K562 (cell line): Measurements from ENCODE around the gene PDE6B. TPM values are rescaled to one million over a fixed set of nuclear protein-coding genes. Genes with fewer than 3 reads are reported as not detected.

Experiments
- ATAC-seq: fragments of 200-7000 bp; cut with Tn5 transposase; 3 replicates; pipeline ENCODE4 v1.9.1; 2020; ENCODE audit warnings: moderate library complexity
- BruUV-seq: library from RNA; stranded (reverse); fragments of 400-500 nt; replicated peaks from 2 replicates; lab custom pipeline; 2021; lab: Mats Ljungman, UMichigan
- CTCF ChIA-PET: fragments of 300-600 bp; formaldehyde crosslinking; extraction: SDS; loops from one replicate; lab custom pipeline; 2021; ENCODE audit warnings: low intra/inter-chr PET ratio; lab: Yijun Ruan, JAX
- POLR2A ChIA-PET: fragments of 300-600, 350-650 bp; sonication (Branson Sonifier 250); formaldehyde crosslinking; extraction: SDS; loops from one replicate; lab custom pipeline; 2021; ENCODE audit warnings: antibody characterized with exemption, inconsistent platforms; lab: Yijun Ruan, JAX
- DNase-seq, 4 experiments: peaks; one replicate each; pipeline versions ENCODE4 v3.0.0 to v3.0.0-alpha.2; 2011 to 2018; ENCODE audit warnings: low spot score in 3 of 4, mixed read lengths in 3 of 4; ENCODE audit errors: extremely low read depth in 1 of 4
- FAIRE-seq: peaks from 2 replicates; lab custom pipeline; 2011; peaks lifted over from hg19 to GRCh38; lab: Jason Lieb, UNC
- H2AFZ ChIP-seq: 2 replicates; pipeline ENCODE4 v1.6.0; 2011; ENCODE audit warnings: low read depth, low read length, control low read depth, inconsistent platforms
- H3K27ac ChIP-seq: fragments of 200-600 bp; 3 replicates; pipeline ENCODE4 v1.8.0; 2011; ENCODE audit warnings: low read depth, mild to moderate bottlenecking, control low read depth, inconsistent platforms, low read length, moderate library complexity, mixed read lengths; ENCODE audit errors: extremely low read depth
- H3K27me3 ChIP-seq, 2 experiments: fragments of 300-600 bp in 1 of 2; 2 replicates in 1 of 2; 3 replicates in 1 of 2; pipeline versions ENCODE4 v1.6.0 to v1.8.0; 2011; ENCODE audit warnings: inconsistent platforms in 2 of 2, low read length in 2 of 2, mild to moderate bottlenecking in 1 of 2, mixed read lengths in 1 of 2, moderate library complexity in 1 of 2; ENCODE audit not compliant: control insufficient read depth in 2 of 2, insufficient read depth in 2 of 2
- H3K36me3 ChIP-seq: fragments of 300-600 bp; 3 replicates; pipeline ENCODE4 v1.8.0; 2011; ENCODE audit warnings: mild to moderate bottlenecking, low read length, inconsistent platforms; ENCODE audit not compliant: control insufficient read depth, insufficient read depth
- H3K4me1 ChIP-seq, 2 experiments: fragments of 200-600 bp in 1 of 2; replicated peaks in 1 of 2; 2 replicates in 1 of 2; 3 replicates in 1 of 2; pipeline versions ENCODE4 v1.5.1 to v1.8.0; 2011; ENCODE audit warnings: inconsistent platforms in 2 of 2, low read length in 2 of 2, mild to moderate bottlenecking in 1 of 2, mixed read lengths in 1 of 2, moderate library complexity in 1 of 2; ENCODE audit not compliant: control insufficient read depth in 2 of 2, insufficient read depth in 2 of 2
- H3K4me2 ChIP-seq: 2 replicates; pipeline ENCODE4 v1.6.1; 2011; ENCODE audit warnings: low read length, control low read depth, inconsistent platforms, mixed read lengths; ENCODE audit not compliant: insufficient read depth
- H3K4me3 ChIP-seq: fragments of 200-600 bp; sonication (generic), shearing (Covaris generic); 2 replicates; pipeline ENCODE4 v1.5.1; 2016; ENCODE audit warnings: control low read depth, inconsistent platforms
- H3K79me2 ChIP-seq: fragments of 200-600 bp; 3 replicates; pipeline ENCODE4 v1.8.0; 2011; ENCODE audit warnings: low read length, inconsistent platforms; ENCODE audit not compliant: control insufficient read depth, insufficient read depth
- H3K9ac ChIP-seq, 2 experiments: 2 replicates each; pipeline versions ENCODE4 v1.6.0 to v1.6.1; 2011; ENCODE audit warnings: low read depth in 2 of 2, low read length in 2 of 2, control low read depth in 1 of 2, inconsistent platforms in 1 of 2, mild to moderate bottlenecking in 1 of 2, mixed read lengths in 1 of 2; ENCODE audit not compliant: insufficient read depth in 1 of 2
- H3K9me1 ChIP-seq: one replicate; pipeline ENCODE4 v1.6.0; 2011; ENCODE audit warnings: inconsistent platforms, mild to moderate bottlenecking, low read length, moderate library complexity; ENCODE audit not compliant: control insufficient read depth, insufficient read depth
- H3K9me3 ChIP-seq: replicated peaks from 2 replicates; pipeline ENCODE4 v1.5.1; 2011; ENCODE audit warnings: low read depth, low read length, inconsistent platforms; ENCODE audit not compliant: control insufficient read depth, insufficient read depth
- H4K20me1 ChIP-seq: replicated peaks from 2 replicates; pipeline ENCODE4 v1.6.1; 2011; ENCODE audit warnings: low read length, inconsistent platforms, mixed read lengths; ENCODE audit not compliant: control insufficient read depth, insufficient read depth
- CBFA2T3 ChIP-seq: fragments of 450-650 bp; IDR thresholded peaks from 2 replicates; pipeline ENCODE4 v1.6.1; 2017
- ETS2 ChIP-seq: IDR thresholded peaks from 2 replicates; pipeline ENCODE4 v1.6.1; 2016; ENCODE audit warnings: borderline replicate concordance, missing genetic modification characterization, mild to moderate bottlenecking, moderate library complexity, missing compliant biosample characterization; ENCODE audit not compliant: poor library complexity, severe bottlenecking
- HCFC1 ChIP-seq: IDR thresholded peaks from 2 replicates; pipeline ENCODE4 v1.6.1; 2012; ENCODE audit warnings: low read depth, low read length, improper control_type of control experiment
- NRF1 ChIP-seq, 2 experiments: fragments of 450-650 bp; IDR thresholded peaks in 1 of 2; conservative IDR thresholded peaks in 1 of 2; 2 replicates each; pipeline ENCODE4 v1.6.1; 2014; ENCODE audit warnings: mild to moderate bottlenecking in 2 of 2
- RNF2 ChIP-seq: sonication (generic); IDR thresholded peaks from 2 replicates; pipeline ENCODE4 v1.6.1; 2016
- SMAD2 ChIP-seq: fragments of 150-350 bp; IDR thresholded peaks from 2 replicates; pipeline ENCODE4 v1.6.1; 2014; ENCODE audit warnings: low read depth, mild to moderate bottlenecking, low read length
- SOX6 ChIP-seq: fragments of 450-650 bp; IDR thresholded peaks from 2 replicates; pipeline ENCODE4 v1.6.1; 2014; ENCODE audit warnings: mild to moderate bottlenecking
- ZC3H8 ChIP-seq: fragments of 450-650 bp; IDR thresholded peaks from 2 replicates; pipeline ENCODE4 v1.6.1; 2017
- ZNF347 ChIP-seq: fragments of 450-650 bp; formaldehyde crosslinking; IDR thresholded peaks from 2 replicates; pipeline ENCODE4 v1.4.0; 2020; ENCODE audit warnings: low read depth, mild to moderate bottlenecking, moderate library complexity
- ZNF408 ChIP-seq: fragments of 250-450 bp; sonication (Bioruptor Pico); IDR thresholded peaks from 2 replicates; pipeline ENCODE4 v1.4.0; 2020; ENCODE audit warnings: low read depth, mild to moderate bottlenecking, moderate library complexity
- WGBS: fragments of 100-300 bp; shearing (Covaris generic); methylation state at CpG from one replicate; pipeline ENCODE4 v1.1.6; 2016; ENCODE audit warnings: low coverage, mixed read lengths; ENCODE audit not compliant: insufficient coverage; ENCODE audit errors: missing lambda C conversion rate; 5-methylcytosine and 5-hydroxymethylcytosine counted together
- in situ Hi-C: fragments of 300-500 bp; cut with MboI; formaldehyde crosslinking; loops from 4 replicates; pipeline ENCODE4 v1.15.0; 2018; ENCODE audit warnings: inconsistent platforms, mixed read lengths
- intact Hi-C: fragments of 100-400 bp; cut with micrococcal nuclease; formaldehyde crosslinking; loops from 2 replicates; pipeline ENCODE4 v1.14.2; 2022
- polyA plus RNA-seq, 8 experiments: library from polyadenylated mRNA; depleted of rRNA in 4 of 8; stranded (reverse) in 5 of 8; unstranded in 3 of 8; fragments of >200 nt; fragmentation: Nextera tagmentation in 2 of 8; fragmentation: Illumina TruSeq in 1 of 8; extraction: Ambion mirVana in 2 of 8; extraction: Trizol in 1 of 8; gene quantifications; 2 replicates each; pipeline versions ENCODE4 v1.2.1 to v1.2.3, GENCODE V29; 2011 to 2014; ENCODE audit warnings: inconsistent platforms in 1 of 8, missing spikeins in 1 of 8
- total RNA-seq, 7 experiments: library from RNA; depleted of rRNA in 6 of 7; stranded (reverse); fragments of >200 nt in 6 of 7; fragmentation: Illumina TruSeq in 2 of 7; extraction: Trizol in 2 of 7; gene quantifications; 2 replicates each; pipeline versions ENCODE4 v1.2.1 to v1.2.3, GENCODE V29; 2011 to 2021; ENCODE audit warnings: low replicate concordance in 1 of 7
- TF ChIP-seq, protein P1 (sequence below): fragments of 250-450 bp; sonication (Bioruptor Pico); IDR thresholded peaks from 2 replicates; pipeline ENCODE4 v1.5.0; 2021
- TF ChIP-seq, protein P2 (sequence below): sonication (generic); formaldehyde crosslinking; IDR thresholded peaks from 2 replicates; pipeline ENCODE4 v1.8.1; 2023; ENCODE audit warnings: missing genetic modification reagents, mild to moderate bottlenecking, borderline replicate concordance
- TF ChIP-seq, protein P3 (sequence below): fragments of 450-650 bp; formaldehyde crosslinking; IDR thresholded peaks from 2 replicates; pipeline ENCODE4 v1.4.0; 2022; ENCODE audit warnings: mild to moderate bottlenecking, moderate library complexity

The PDE6B gene
- total and polyA plus RNA-seq, 9 of the 15 experiments (the other 6 are each of a cell fraction or from before 2014, with no cell fraction given) = 0.04 TPM; not detected in 8

DNA sequence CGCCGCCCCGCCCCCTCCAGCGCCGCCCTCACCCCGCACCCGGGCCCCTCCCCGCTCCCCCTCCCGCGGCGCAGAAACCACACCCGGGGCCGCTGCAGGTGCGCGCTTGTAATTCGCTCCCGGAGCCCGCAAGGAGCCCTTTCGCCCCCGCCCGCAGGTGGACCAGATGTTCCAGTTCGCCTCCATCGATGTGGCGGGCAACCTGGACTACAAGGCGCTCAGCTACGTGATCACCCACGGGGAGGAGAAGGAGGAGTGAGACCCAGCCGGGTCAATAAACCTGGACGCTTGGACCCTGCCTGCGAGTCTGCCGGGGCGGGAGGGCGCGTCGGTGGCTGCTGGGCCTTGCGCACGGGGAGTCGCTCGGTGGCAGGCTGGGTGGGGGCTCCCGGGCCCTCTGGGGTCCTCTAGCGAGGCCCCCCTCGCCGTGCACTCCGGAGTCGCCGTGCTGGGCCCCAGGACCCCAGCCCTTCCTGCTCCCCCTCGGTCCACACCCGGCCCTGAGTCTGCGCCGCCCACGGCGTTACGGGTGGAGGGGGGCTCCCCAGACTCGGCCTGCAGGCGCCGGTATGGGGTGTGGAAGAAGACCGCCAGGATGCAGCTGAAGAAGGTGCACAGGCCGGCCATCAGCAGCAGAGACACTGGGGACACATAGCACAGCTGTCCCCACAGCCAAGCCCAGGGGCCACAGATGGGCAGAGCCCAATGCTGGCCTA, 56.5 kb downstream of the PDE6B start:
- ChIA-PET CTCF (no interaction called here), POLR2A (interaction anchor here (0.6 kb wide), 1 partner anchor 10 kb away, joined by 4 read pairs; no protein-coding TSS in a partner anchor)
- in situ Hi-C loops = no loop called here
- Histone ChIP-seq H3K9me3 (no peaks in the 10 kb centered on the region), H2AFZ (peak overlapping the region; percentile 80), H3K9ac (peak overlapping the region in 1 of 2 experiments; percentile 85; a peak in 2 of 4 replicates), H3K79me2 (no peaks in the 10 kb centered on the region), H3K4me3 (peak overlapping the region; percentile 36), H3K4me2 (peak overlapping the region; percentile 61), H3K4me1 (peaks cover 16 to 94% of the 10 kb centered on the region in 2 experiments), H3K9me1 (no peaks in the 10 kb centered on the region), H3K27me3 (no peaks in the 10 kb centered on the region), H3K27ac (no peak overlapping the region), H3K36me3 (no peaks in the 10 kb centered on the region), H4K20me1 (0 out of 2 replicates have a peak, but pooled peaks cover 4% of the 10 kb centered on the region)
- no peak for FAIRE-seq
- WGBS = 5% methylated on average over 29 of the region's 58 CpGs
- peak; percentile 79 to 94 (median 92) for DNase-seq
- no TSS peak for BruUV-seq
- ATAC-seq = peak; percentile 64
- intact Hi-C loops = loop anchor here (5.0 to 10.0 kb wide), 3 partner anchors 53 to 303 kb away; partner anchors contain the start of gene IDUA
- TF ChIP-seq ETS2 (no peak), NRF1 (conservative IDR thresholded peaks at IDR 0.05 in 1 of 2, IDR thresholded peaks at IDR 0.05 in 1 of 2) (peak; percentile 30 to 39; a peak in 2 of 4 replicates), ZNF408 (no peak), ZC3H8 (no peak), HCFC1 (no peak), SOX6 (no peak), ZNF347 (CRISPR knock-in tag) (no peak), CBFA2T3 (0 out of 2 replicates have a peak, but pooled peaks have one; percentile 20), RNF2 (no peak), SMAD2 (no peak)
- TF ChIP-seq, protein P1, sequence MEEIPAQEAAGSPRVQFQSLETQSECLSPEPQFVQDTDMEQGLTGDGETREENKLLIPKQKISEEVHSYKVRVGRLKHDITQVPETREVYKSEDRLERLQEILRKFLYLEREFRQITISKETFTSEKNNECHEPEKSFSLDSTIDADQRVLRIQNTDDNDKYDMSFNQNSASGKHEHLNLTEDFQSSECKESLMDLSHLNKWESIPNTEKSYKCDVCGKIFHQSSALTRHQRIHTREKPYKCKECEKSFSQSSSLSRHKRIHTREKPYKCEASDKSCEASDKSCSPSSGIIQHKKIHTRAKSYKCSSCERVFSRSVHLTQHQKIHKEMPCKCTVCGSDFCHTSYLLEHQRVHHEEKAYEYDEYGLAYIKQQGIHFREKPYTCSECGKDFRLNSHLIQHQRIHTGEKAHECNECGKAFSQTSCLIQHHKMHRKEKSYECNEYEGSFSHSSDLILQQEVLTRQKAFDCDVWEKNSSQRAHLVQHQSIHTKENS (CRISPR knock-in tag) = no peak
- TF ChIP-seq, protein P2, sequence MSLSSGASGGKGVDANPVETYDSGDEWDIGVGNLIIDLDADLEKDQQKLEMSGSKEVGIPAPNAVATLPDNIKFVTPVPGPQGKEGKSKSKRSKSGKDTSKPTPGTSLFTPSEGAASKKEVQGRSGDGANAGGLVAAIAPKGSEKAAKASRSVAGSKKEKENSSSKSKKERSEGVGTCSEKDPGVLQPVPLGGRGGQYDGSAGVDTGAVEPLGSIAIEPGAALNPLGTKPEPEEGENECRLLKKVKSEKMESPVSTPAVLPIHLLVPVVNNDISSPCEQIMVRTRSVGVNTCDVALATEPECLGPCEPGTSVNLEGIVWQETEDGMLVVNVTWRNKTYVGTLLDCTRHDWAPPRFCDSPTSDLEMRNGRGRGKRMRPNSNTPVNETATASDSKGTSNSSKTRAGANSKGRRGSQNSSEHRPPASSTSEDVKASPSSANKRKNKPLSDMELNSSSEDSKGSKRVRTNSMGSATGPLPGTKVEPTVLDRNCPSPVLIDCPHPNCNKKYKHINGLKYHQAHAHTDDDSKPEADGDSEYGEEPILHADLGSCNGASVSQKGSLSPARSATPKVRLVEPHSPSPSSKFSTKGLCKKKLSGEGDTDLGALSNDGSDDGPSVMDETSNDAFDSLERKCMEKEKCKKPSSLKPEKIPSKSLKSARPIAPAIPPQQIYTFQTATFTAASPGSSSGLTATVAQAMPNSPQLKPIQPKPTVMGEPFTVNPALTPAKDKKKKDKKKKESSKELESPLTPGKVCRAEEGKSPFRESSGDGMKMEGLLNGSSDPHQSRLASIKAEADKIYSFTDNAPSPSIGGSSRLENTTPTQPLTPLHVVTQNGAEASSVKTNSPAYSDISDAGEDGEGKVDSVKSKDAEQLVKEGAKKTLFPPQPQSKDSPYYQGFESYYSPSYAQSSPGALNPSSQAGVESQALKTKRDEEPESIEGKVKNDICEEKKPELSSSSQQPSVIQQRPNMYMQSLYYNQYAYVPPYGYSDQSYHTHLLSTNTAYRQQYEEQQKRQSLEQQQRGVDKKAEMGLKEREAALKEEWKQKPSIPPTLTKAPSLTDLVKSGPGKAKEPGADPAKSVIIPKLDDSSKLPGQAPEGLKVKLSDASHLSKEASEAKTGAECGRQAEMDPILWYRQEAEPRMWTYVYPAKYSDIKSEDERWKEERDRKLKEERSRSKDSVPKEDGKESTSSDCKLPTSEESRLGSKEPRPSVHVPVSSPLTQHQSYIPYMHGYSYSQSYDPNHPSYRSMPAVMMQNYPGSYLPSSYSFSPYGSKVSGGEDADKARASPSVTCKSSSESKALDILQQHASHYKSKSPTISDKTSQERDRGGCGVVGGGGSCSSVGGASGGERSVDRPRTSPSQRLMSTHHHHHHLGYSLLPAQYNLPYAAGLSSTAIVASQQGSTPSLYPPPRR (CRISPR knock-in tag) = no peak
- TF ChIP-seq, protein P3, sequence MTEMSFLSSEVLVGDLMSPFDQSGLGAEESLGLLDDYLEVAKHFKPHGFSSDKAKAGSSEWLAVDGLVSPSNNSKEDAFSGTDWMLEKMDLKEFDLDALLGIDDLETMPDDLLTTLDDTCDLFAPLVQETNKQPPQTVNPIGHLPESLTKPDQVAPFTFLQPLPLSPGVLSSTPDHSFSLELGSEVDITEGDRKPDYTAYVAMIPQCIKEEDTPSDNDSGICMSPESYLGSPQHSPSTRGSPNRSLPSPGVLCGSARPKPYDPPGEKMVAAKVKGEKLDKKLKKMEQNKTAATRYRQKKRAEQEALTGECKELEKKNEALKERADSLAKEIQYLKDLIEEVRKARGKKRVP (CRISPR knock-in tag) = no peak
